Hematopoietic multipotent progenitor cell treated with erythropoietin and hydrocortisone succinate and interleukin-3 and kit ligand, for 17 days (in vitro differentiated cells): ENCODE data around the gene NEK11.
"Not testable (repeated sequence)": the region's sequence is repeated elsewhere in the genome, so short reads cannot be mapped to it uniquely, and the experiment has no call there.

Source experiments
- DNase-seq: peaks from one replicate; pipeline ENCODE4 v3.0.0-alpha.2; 2015; ENCODE audit warnings: low spot score

The NEK11 gene

DNA sequence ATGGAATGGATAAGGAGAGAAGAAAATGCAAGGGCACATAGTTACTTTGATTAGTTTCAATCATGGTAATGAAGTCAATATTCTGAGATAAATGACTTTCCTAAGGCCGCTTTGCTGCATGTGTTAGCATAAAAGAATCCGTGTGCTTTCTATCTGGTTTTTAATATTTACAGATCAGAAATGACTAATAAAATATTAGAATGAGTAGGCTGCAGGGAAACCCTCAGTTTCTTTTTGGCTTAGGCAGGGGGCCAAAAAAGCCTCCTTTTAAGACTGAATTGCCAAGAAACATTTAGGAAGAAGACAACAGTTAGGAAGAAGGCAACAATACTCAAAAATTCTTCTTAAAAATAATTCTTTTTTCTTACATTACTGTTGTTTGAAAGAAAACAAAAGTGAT is 11.6 kb downstream of the NEK11 start:
- no peak for DNase-seq

DNA sequence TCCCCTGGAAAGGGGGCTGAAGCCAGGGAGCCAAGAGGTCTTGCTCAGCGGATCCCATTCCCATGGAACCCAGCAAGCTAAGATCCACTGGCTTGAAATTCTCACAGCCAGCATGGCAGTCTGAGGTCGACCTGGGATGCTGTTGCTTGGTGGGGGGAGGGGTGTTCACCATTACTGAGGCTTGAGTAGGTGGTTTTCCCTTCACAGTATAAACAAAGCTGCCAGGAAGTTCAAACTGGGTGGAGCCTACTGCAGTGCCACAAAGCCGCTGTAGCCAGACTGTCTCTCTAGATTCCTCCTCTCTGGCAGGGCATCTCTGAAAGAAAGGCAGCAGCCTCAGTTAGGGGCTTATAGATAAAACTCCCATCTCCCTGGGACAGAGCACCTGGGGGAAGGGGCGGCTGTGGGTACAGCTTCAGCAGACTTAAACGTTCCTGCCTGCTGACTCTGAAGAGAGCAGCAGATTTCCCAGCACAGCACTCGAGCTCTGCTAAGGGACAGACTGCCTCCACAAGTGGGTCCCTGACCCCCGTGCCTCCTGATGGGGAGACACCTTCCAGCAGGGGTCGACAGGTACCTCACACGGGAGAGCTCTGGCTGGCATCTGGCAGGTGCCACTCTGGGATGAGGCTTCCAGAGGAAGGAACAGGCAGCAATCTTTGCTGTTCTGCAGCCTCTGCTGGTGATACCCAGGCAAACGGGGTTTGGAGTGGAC is 15.8 kb downstream of the NEK11 start:
- not testable (repeated sequence) for DNase-seq

DNA sequence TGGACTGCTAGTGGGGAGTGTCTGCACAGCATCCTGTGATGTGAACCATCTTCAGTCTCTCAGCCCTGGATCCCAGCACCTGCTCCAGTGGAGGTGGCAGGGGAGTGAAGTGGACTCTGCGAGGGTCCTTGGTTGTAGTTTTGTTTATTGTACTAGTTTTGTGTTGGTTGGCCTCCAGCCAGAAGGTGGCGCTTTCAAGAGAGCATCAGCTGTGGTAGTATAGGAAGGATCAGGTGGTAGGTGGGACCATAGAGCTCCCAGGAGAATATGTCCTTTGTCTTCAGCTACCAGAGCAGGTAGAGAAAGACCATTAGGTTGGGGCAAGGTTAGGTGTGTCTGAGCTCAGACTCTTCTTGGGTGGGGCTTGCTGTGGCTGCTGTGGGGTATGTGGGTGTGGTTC is 20.9 kb downstream of the NEK11 start:
- DNase-seq = no peak

DNA sequence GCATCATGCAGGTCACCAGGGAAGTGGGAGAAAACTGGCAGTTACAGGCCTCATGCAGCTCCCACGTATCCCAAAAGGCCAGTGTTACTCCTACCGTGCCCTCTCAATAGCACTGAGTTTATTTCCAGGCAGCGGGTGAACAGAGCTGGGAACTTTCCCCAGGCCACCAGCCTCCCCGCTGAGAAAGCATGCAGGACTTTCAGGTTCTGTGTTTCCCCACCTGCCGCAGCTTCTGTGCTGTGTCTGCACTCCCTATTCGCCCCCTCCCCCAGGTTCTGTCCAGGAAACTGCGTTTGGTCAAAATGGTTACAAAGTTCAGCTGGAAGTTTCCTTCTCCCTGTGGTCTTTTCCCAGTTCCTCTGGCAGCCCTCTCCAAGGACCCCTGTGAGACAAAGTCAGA is 21.4 kb downstream of the NEK11 start:
- no peak for DNase-seq

DNA sequence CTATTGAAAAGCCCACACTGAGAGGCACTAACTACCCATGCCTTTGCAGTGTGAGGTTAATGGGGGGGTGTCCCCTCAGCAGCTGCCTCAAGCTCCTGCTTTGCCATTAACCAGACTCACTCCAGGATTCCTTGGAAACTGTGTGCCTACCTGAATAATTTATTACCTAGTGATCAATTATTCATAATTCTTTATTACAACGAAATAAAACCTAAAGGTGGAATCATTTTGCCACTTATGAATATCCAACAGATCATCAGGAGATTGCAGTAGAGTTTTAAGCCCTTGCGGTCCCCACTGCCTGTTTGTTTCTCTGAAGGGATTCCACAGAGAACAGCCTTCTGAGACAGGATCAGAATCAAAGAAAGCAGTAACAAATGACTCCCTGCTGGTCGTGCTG is 23.3 kb downstream of the NEK11 start:
- DNase-seq = no peak

DNA sequence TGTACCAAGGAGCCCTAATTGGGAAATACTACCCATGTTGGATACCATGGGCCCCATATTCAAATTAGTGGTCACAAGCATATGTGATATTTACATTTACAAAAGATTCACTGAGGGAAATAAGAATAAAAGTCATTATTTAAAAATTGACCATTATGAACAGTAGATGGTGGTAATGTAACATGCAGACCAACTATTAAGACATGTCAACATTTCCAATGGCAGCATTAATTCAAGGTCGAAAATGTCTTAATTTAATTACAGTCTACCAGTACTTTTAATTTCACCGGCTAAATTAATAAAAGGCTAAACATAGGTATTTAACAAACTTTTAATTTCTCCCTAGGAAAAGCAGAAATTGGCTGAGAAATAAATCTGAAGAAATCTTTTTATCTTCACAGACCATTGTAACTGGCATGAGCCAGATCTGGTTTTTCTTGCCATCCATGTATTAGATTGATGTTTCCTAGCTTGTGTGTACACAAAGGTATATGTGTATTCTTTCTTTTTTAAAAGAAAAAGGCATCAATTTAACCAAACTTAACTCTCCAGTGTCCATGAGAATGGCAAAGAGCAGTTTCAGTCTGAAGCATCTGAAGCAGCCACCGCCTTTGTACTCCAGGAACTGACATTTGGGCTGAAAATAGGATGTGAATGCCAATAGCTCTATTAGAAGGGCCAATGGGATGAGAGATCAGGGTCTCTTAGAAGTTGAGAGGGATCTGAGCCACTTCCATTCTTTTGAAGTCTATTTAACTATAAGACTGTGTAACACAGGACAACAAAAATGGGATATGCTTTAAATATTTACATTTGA is 26.6 kb downstream of the NEK11 start:
- DNase-seq = no peak

DNA sequence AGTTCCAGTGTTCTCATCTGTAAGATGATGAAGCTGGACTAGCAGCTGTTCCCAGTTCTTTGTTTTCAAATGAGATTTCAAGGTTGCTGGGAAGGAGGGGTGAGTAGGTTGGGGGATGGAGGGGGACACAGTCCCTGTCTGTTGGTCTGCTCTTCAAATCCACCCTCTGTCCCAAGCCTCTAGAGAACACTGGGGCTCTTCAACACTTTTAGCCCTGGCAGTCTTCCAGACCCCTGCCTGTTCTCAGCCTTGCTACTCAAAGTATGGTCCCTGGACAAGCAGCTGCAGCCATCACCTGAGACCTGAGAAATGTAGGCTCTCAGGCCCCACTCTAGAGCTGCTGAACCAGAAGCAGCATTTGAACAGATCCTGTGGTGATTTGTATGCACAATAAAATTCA is 41.3 kb downstream of the NEK11 start:
- DNase-seq = no peak

DNA sequence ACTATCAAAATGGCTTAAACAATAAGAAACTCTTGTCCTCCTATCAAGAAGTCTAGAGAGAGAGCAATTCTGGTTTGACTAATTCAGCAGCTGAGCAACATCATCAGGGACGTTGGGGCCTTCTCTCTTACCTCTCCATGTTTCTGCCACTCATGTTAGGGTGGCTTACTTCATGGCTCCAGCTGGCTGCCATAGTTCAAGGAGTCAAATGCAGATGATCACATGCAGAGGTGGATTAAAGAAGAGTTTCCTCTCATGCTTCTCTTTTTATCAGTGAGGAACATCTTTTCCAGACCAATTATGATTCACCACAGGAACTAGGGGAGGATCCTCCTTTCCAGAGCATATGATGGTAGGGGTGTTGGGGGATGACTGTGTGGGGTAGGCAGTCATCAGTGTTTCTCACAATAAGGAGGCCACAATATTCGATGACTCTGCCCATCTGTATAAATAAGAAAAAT is 45.5 kb downstream of the NEK11 start:
- DNase-seq = no peak

DNA sequence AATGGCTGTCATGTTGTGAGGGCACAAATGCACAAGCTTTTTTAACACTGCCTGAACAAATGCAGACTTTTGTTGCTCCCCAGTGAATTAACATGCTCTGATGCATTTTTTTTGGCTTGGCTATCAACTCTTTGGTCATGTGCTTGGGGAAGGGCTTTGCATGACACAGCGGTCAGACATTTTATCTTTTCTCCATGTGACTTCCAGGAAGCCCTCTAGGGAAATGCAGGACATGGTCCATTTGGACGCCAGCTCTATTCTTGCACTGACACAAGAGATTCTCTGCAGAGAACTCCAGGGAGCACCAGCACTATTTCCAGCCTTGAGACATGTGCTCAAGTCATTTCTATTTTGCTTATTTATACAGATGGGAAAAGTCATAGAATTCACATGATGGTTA is 46.2 kb downstream of the NEK11 start:
- no peak for DNase-seq

DNA sequence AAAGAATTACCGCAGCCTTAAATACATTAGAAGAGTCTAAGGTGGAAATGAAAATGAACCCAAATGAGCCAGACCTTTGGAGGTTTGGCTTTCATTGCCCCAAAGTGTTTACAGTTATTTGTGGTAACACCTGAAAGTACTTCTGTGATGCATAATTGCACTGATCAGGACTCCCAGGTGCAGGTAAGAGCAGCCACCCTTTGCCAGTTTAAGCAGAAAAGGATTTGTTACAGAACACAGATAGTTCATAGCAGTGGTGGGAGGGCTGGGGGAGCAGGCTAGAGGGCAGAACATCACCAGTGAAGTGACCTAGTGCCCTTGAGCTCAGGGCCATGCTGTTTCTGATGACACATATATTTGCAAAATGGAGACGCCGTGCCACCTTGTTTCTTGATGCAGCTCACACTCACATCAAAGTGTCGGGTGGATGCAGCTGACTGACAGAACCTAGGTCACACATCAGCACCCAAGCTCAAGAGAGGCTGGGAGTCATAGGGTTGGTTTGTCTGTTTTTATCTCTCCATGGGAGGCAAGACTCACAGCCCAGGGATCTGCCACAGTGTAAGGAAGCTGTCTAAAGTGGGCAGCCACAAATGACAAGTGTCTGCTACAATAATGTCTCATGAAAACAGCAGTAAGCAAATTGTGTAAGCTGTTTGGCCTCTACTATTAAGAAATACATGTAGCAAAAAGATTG is 49.1 kb downstream of the NEK11 start:
- DNase-seq = no peak

DNA sequence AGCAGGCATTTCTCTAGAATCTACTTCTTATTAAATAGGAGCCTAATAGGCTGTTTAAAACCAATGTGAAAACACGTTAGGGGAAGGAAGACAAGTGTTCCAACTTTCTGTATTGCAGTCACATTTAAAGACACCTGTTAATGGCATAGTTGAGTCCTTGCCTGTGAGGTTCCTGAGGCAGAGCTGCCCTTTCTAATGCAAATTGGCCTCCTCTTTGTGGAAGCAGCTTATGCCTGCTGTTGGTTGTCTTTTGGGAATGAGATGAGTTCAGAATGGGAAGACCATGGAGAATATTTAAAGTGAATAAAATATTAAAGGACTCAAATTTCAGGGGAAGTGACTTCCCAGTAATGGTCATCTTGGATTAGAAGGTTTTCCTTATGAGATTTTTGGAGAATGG is 51.2 kb downstream of the NEK11 start:
- no peak for DNase-seq

DNA sequence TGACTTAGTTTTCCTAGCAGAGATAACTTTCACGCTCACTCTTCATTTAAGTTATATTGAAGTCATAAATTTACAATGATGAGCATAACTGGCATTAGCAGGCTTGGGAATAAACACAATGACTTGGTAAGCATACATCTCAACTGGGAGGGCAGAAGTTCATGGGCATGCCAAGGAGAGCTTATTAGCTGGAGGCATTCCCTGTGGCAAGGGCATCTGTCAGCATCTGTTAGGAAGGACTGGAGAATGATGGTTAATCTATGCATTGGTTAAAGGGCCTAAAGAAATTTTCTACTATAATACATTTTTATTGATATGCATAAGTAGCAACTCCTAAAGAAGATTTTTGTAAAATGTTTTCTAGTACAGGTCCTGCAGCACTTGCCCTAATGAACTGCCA is 52.4 kb downstream of the NEK11 start:
- no peak for DNase-seq

DNA sequence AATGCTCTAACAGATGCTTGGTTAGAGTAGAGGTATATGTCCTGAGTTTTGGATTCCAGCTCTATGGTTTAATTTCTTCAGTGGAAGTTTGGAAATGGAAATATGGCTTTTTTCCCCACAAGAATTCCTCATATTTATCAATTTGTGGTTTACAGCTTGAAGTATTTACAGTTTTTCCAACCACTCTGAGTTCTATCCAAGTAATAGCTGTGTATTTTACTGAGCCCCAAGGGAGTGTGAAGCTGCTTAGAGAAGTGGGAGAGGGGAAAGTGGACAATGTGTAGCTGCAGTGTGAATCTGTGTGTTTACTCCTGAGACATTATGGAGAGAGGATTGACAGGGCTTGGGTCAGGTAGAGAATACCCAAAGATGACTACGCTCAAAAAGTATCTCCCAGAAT is 54.5 kb downstream of the NEK11 start:
- DNase-seq = no peak

DNA sequence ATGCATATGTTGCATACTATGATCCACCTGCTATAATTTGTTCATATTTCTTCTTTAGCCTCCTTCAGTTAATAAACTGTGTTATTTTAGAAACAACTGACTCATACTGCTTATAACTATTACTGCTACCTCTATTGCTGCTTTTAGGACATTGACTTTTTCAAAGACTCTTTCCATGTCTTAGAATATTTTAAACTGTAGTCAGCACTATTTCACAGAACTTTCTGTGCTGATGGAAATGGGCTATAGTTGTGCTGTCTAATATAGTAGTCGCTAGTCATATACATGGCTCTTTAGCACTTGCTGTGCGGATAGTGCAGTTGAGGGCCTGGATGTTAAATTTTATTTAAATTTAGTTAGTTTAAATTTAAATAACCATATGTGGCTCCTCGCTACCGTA is 55.6 kb downstream of the NEK11 start:
- DNase-seq = no peak

DNA sequence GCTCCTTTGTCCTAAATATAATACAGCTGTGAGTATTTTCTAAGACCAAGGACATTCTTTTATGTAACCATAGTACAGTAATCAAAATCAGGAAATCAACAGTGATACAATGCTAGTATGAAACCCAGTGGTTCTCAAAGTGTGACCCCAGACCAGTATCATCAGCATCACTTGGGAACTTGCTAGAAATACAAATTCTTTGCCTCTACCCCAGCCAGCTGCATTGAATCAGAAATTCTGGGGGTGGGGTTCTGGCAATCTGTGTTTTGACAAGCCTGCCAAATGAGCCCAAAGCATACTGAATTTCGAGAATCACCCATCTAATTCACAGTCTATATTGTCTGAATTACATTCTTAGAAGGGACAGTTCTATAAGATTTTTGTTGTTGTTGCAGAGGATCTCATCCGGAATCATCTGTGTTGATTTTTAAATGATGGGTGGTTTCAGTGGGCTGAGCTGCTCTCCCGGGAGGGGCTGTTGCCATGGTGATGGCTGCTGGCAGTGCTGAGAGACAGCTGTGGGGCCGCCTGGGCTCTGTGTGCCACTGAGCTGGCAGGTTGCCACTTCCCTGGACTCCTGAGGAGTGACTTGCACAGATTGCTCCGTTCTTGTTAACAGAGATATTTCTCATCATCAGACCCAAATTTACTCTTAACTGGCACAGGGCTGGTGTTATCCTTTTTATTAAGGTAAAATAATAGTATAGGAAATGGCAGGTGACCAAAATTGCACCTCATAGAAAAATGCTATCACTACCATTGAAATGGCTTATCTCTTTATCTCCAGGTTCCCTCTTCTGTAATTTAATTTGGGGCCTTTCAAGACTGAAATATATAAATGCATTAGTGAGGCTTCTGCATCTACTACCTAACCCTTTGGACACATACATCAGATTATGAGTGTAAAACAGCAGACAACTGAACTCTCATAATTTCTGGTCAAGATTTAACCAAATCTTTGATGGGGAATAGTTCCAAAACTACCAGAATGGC is 56.5 kb downstream of the NEK11 start:
- DNase-seq = no peak

DNA sequence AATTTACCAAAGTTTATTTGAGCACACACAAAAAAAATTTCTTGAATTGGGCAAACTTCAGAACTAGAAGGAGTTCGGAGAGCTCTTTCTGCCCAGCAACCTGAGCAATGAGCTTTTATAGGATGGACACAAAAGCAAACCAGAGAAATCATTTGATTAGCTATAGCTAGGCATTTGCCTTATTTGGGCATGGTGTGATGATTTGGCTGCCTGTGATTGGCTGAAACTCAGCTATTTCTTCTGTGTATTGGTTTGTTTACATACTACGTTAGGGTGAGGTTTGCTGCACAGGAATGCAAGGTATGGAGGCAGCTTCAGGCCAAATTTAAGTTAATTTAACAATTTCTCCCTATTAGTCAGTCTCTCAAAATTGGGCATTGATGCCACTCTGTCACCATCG is 65.1 kb downstream of the NEK11 start:
- no peak for DNase-seq

DNA sequence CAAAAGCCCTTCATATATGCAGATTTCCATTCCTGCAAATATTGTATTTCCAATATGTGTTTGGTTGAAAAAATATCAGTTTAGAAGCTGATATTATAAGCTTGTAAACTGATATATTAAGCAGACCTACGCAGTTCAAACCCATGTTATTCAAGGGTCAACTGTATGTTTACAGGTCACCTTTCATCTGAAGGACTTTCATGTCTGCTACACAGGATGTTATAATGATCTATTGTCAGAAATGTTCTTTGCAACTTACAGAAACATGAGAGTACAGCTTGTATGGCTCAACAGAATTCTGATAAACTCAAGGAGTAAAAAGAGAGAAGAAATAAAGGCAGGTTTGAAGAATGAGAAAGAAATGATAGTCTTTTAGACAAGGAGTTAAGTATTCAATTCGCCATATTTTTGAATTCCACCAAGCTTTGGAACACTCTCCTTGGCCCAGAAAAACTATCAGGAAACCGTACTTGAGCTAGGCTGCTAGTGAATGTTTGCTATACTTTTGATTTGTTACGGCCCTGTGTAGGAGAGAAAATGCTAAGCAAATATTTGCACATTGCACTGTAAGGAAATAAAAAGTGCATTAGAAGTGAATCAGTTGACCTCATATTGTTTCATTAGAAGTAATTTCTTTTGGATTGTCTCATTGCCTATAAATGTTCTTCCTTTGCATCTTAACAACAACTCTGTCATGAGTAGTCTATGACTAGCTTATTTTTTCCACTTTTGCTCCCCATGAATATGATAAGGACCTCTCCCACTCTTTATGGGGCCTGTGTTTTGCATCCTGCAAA is 81.2 kb downstream of the NEK11 start:
- DNase-seq = no peak

DNA sequence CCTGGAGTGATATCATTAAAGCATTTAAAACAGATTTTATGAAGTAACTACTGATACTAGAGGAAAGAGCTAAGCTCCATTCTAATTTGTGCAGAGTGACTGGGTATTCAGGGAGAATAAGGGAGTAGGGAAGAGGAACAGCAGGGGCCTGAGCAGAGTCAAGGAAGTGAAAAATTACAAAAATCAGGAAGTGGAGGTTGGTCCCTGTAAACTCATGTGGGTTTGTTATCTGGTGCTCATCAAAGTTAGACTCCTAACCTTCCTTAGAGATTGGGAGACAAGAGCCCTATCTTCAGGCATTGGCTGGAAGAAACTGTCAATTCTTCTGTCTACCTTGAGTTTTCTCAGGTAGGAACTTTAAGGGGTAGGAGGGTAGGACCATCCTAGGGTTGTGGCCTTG is 82.5 kb downstream of the NEK11 start:
- DNase-seq = no peak

DNA sequence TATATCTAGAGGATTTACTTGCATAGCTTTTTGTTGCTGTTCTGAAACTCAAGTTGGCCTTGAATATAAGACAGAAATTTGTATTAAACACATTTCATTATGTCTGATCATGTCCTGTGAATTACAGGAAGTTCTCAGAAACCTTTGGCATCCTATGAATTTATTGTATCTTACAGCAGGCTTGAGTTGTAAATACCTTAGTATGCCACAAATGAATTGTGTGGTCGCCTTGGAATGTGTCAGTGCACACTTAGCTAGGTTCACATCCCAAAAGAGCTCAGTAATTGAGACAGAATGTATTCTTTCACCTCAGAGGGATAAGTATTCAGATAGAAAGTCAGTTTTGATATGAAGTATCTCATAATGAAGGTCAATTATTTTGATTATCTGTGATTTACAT is 83.4 kb downstream of the NEK11 start:
- no peak for DNase-seq

DNA sequence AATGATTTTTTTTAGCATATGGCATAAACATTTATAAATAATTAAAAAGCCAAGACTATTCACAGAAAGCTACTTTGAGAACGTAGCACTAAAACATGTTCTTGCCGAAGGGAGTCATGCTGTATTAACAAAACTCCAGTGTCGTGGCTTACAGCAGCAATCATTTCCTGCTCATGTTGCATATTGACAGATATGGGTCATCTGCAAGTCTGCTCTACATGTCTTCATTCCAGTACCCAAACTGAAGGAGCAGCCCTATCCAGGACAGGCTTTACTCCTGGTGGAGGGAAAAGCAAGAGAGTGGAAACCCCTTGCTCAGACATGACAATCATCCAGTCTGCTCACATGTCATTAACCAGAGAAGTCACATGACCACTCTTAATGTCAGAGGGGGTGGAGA is 87.6 kb downstream of the NEK11 start:
- DNase-seq = no peak

DNA sequence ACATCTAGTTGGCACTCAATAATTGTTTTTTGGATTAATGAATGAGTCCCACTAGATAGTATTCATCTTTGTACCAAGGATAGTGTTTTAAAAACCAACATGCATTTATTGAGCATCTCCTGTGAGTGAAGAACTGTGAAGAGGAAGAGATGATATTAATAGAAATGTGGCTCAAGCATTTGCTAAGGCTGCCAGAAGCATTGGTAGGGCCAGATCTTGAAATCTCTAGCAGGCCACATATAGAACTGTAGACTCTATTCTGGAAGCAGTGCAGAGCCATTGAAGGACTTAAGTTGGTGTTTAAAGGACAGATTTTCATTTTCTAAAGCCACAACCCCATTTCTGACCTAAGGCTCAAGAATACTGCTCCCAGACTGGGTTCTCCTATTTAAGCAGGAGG is 99.0 kb downstream of the NEK11 start:
- DNase-seq = no peak
